IMR-90 (cell line): Measurements from ENCODE around the gene CDC25A. TPM values are rescaled to one million over a fixed set of nuclear protein-coding genes. Genes with fewer than 3 reads are reported as not detected.
A peak's percentile ranks its signal among the peaks of the same experiment; 100 is the strongest.

Experiments
- ATAC-seq: fragments of 200-7000 bp; cut with Tn5 transposase; 2 replicates; pipeline ENCODE4 v1.9.1; 2020; ENCODE audit warnings: low read depth, mild to moderate bottlenecking, moderate library complexity
- BruUV-seq: library from RNA; stranded (reverse); fragments of 400-500 nt; replicated peaks from 2 replicates; lab custom pipeline; 2021; lab: Mats Ljungman, UMichigan
- CTCF ChIA-PET: fragments of 300-600 bp; formaldehyde crosslinking; extraction: SDS; loops from one replicate; lab custom pipeline; 2021; ENCODE audit warnings: antibody characterized with exemption; lab: Yijun Ruan, JAX
- POLR2A ChIA-PET: fragments of 300-600 bp; sonication (Branson Sonifier 250); formaldehyde crosslinking; loops from one replicate; lab custom pipeline; 2022; ENCODE audit warnings: antibody characterized with exemption; ENCODE audit not compliant: unreplicated experiment; lab: Charles Lee
- DNase-seq: peaks from one replicate; pipeline ENCODE4 v3.0.0; 2013
- H2AFZ ChIP-seq: replicated peaks from 2 replicates; pipeline ENCODE3; 2013; ENCODE audit warnings: low read length, mild to moderate bottlenecking; ENCODE audit not compliant: poor library complexity
- H2AK5ac ChIP-seq: 2 replicates; pipeline ENCODE4 v1.6.1; 2013; ENCODE audit warnings: low read depth, low read length, inconsistent platforms
- H2AK9ac ChIP-seq: replicated peaks from 2 replicates; pipeline ENCODE3; 2013; ENCODE audit warnings: mild to moderate bottlenecking, low read depth, low read length, moderate library complexity; ENCODE audit not compliant: poor library complexity
- H2BK120ac ChIP-seq: 2 replicates; pipeline ENCODE4 v1.6.1; 2013; ENCODE audit warnings: low read depth, low read length, inconsistent platforms
- H2BK15ac ChIP-seq: 3 replicates; pipeline ENCODE4 v1.6.1; 2013; ENCODE audit warnings: low read depth, low read length, inconsistent platforms
- H2BK20ac ChIP-seq: 2 replicates; pipeline ENCODE4 v1.6.1; 2013; ENCODE audit warnings: low read depth, mild to moderate bottlenecking, inconsistent platforms, low read length, moderate library complexity
- H2BK5ac ChIP-seq: 2 replicates; pipeline ENCODE4 v1.6.1; 2013; ENCODE audit warnings: mild to moderate bottlenecking, low read depth, low read length, inconsistent platforms; ENCODE audit not compliant: poor library complexity, severe bottlenecking
- H3K14ac ChIP-seq: replicated peaks from 2 replicates; pipeline ENCODE4 v1.6.1; 2013; ENCODE audit warnings: low read depth, low read length, inconsistent platforms
- H3K18ac ChIP-seq: 2 replicates; pipeline ENCODE4 v1.6.1; 2013; ENCODE audit warnings: low read depth, low read length, control low read depth
- H3K23ac ChIP-seq: 2 replicates; pipeline ENCODE4 v1.6.1; 2013; ENCODE audit warnings: low read depth, low read length, inconsistent platforms
- H3K27ac ChIP-seq: 2 replicates; pipeline ENCODE4 v1.5.1; 2013; ENCODE audit warnings: mild to moderate bottlenecking, control low read depth, low read length; ENCODE audit not compliant: insufficient read depth
- H3K27me3 ChIP-seq: 2 replicates; pipeline ENCODE4 v1.6.1; 2013; ENCODE audit warnings: low read length; ENCODE audit not compliant: control insufficient read depth, insufficient read depth
- H3K36me3 ChIP-seq: 2 replicates; pipeline ENCODE4 v1.6.1; 2013; ENCODE audit warnings: low read length, mixed read lengths; ENCODE audit not compliant: control insufficient read depth, insufficient read depth
- H3K4ac ChIP-seq: 2 replicates; pipeline ENCODE4 v1.6.1; 2013; ENCODE audit warnings: low read depth, low read length, inconsistent platforms
- H3K4me1 ChIP-seq: 2 replicates; pipeline ENCODE4 v1.6.1; 2013; ENCODE audit warnings: low read length, mixed read lengths; ENCODE audit not compliant: control insufficient read depth, insufficient read depth
- H3K4me2 ChIP-seq: 2 replicates; pipeline ENCODE4 v1.6.1; 2013; ENCODE audit warnings: low read depth, mild to moderate bottlenecking, control low read depth, low read length, moderate library complexity
- H3K4me3 ChIP-seq: 2 replicates; pipeline ENCODE4 v1.5.1; 2013; ENCODE audit warnings: low read depth, mild to moderate bottlenecking, control low read depth, low read length, moderate library complexity; ENCODE audit not compliant: insufficient read depth
- H3K56ac ChIP-seq: 2 replicates; pipeline ENCODE4 v1.6.1; 2013; ENCODE audit warnings: low read length, inconsistent platforms; ENCODE audit not compliant: insufficient read depth; ENCODE audit errors: extremely low read depth
- H3K79me1 ChIP-seq, 2 experiments: 2 replicates each; pipeline ENCODE4 v1.6.1; 2013; ENCODE audit warnings: low read length in 2 of 2, inconsistent platforms in 1 of 2, low read depth in 1 of 2
- H3K9ac ChIP-seq: 2 replicates; pipeline ENCODE4 v1.6.1; 2013; ENCODE audit warnings: low read depth, low read length, control low read depth
- H3K9me1 ChIP-seq: 2 replicates; pipeline ENCODE4 v1.6.1; 2013; ENCODE audit warnings: low read length, inconsistent platforms; ENCODE audit not compliant: insufficient read depth
- H3K9me3 ChIP-seq: 2 replicates; pipeline ENCODE4 v1.6.1; 2013; ENCODE audit warnings: low read length; ENCODE audit not compliant: control insufficient read depth, insufficient read depth
- H4K20me1 ChIP-seq: 2 replicates; pipeline ENCODE4 v1.6.1; 2013; ENCODE audit warnings: low read length, inconsistent platforms; ENCODE audit not compliant: insufficient read depth
- H4K5ac ChIP-seq: 2 replicates; pipeline ENCODE4 v1.6.1; 2013; ENCODE audit warnings: mild to moderate bottlenecking, low read depth, low read length, control low read depth
- H4K8ac ChIP-seq, 2 experiments: 2 replicates each; pipeline ENCODE4 v1.6.1; 2013; ENCODE audit warnings: low read depth in 2 of 2, low read length in 2 of 2, control low read depth in 1 of 2, inconsistent platforms in 1 of 2
- H4K91ac ChIP-seq: 2 replicates; pipeline ENCODE4 v1.6.1; 2013; ENCODE audit warnings: low read depth, low read length, inconsistent platforms; ENCODE audit not compliant: insufficient read depth
- CEBPB ChIP-seq: IDR thresholded peaks from 2 replicates; pipeline ENCODE4 v1.6.1; 2012; ENCODE audit warnings: low read depth, low read length, improper control_type of control experiment
- FOS ChIP-seq: fragments of 150-350 bp; IDR thresholded peaks from 2 replicates; pipeline ENCODE4 v1.6.1; 2016; ENCODE audit warnings: low read depth, low read length
- NFE2L2 ChIP-seq: fragments of 150-350 bp; IDR thresholded peaks from 2 replicates; pipeline ENCODE4 v1.6.1; 2016; ENCODE audit warnings: low read depth, mild to moderate bottlenecking, low read length
- POLR2A ChIP-seq: IDR thresholded peaks from 2 replicates; pipeline ENCODE4 v1.6.1; 2012; ENCODE audit warnings: mild to moderate bottlenecking, low read depth, low read length
- RCOR1 ChIP-seq: IDR thresholded peaks from 2 replicates; pipeline ENCODE4 v1.6.1; 2012; ENCODE audit warnings: mild to moderate bottlenecking, low read length, improper control_type of control experiment; ENCODE audit not compliant: insufficient replicate concordance
- SMC3 ChIP-seq: fragments of 150-350 bp; IDR thresholded peaks from 2 replicates; pipeline ENCODE4 v1.6.1; 2016; ENCODE audit warnings: low read depth, mild to moderate bottlenecking, antibody characterized with exemption, low read length, moderate library complexity
- WGBS, 2 experiments: methylation state at CpG; one replicate each; pipeline versions ENCODE4 v1.1.5 to v1.1.7; 2013; ENCODE audit warnings: missing lambda C conversion rate in 2 of 2; ENCODE audit not compliant: insufficient read length in 1 of 2; ENCODE audit errors: extremely low coverage in 2 of 2; 5-methylcytosine and 5-hydroxymethylcytosine counted together
- dilution Hi-C: fragments of 300-500 bp; cut with HindIII; formaldehyde crosslinking; loops from one replicate; pipeline ENCODE4 v1.14.3; 2018; ENCODE audit warnings: low sequenced_read_pairs; ENCODE audit not compliant: unreplicated experiment
- in situ Hi-C: fragments of 300-500 bp; cut with MboI; formaldehyde crosslinking; loops from 3 replicates; pipeline ENCODE4 v1.14.3; 2019; ENCODE audit warnings: low sequenced_read_pairs, inconsistent platforms, mixed read lengths
- intact Hi-C: fragments of 100-400 bp; cut with micrococcal nuclease; formaldehyde crosslinking; loops from 2 replicates; pipeline ENCODE4 v1.10.0; 2022
- polyA plus RNA-seq, 3 experiments: library from polyadenylated mRNA; depleted of rRNA; stranded (reverse); fragments of >200 nt; gene quantifications; 2 replicates each; pipeline ENCODE4 v1.2.3, GENCODE V29; 2012; ENCODE audit warnings: low replicate concordance in 1 of 3
- total RNA-seq: library from RNA; depleted of rRNA; stranded (reverse); fragments of >200 nt; gene quantifications from 2 replicates; pipeline ENCODE4 v1.2.3, GENCODE V29; 2012
- TF ChIP-seq, protein P1 (sequence below): fragments of 150-350 bp; IDR thresholded peaks from 2 replicates; pipeline ENCODE4 v1.6.1; 2016; ENCODE audit warnings: low read depth, mild to moderate bottlenecking, low read length, moderate library complexity, borderline replicate concordance
- TF ChIP-seq, protein P2 (sequence below): fragments of 150-350 bp; IDR thresholded peaks from 2 replicates; pipeline ENCODE4 v1.6.1; 2017; ENCODE audit warnings: mild to moderate bottlenecking, antibody characterized with exemption, low read length, low read depth
- TF ChIP-seq, protein P3 (sequence below): conservative IDR thresholded peaks from 2 replicates; pipeline ENCODE4 v1.5.1; 2012; ENCODE audit warnings: mild to moderate bottlenecking, low read depth, low read length, improper control_type of control experiment

The CDC25A gene
- total and polyA plus RNA-seq, 2 of the 4 experiments (the other 2 are of a cell fraction) = 4.2 to 10.6 TPM

- no peak overlapping the region for H3K14ac ChIP-seq
- in situ Hi-C loops (no loop called here), intact Hi-C loops (no loop called here)
These were observed 59.4 kb downstream of the CDC25A start for GRCh38 chr3:48128774-48129173.

More at GRCh38 chr3:48128774-48129173, 59.4 kb downstream of the CDC25A start:
- Histone ChIP-seq H4K5ac (no peak overlapping the region), H4K91ac (no peak overlapping the region), H2BK20ac (no peak overlapping the region), H3K27me3 (no peaks in the 10 kb centered on the region), H2BK120ac (no peak overlapping the region), H2AFZ (no peak overlapping the region), H3K9ac (no peak overlapping the region), H3K36me3 (no peaks in the 10 kb centered on the region), H4K20me1 (peaks cover 6% of the 10 kb centered on the region; the same call in 1 of the 2 replicates), H3K4me1 (peaks cover 16% of the 10 kb centered on the region), H2AK9ac (no peak overlapping the region), H2BK15ac (no peak overlapping the region), H3K4me3 (no peak overlapping the region), H3K9me1 (peaks cover 16% of the 10 kb centered on the region), H3K18ac (no peak overlapping the region), H3K56ac (no peak overlapping the region), H2AK5ac (0 out of 2 replicates have a peak overlapping the region, but pooled peaks have one; percentile 32), H2BK5ac (no peak overlapping the region), H3K23ac (no peak overlapping the region), H3K27ac (no peak overlapping the region), H3K4me2 (no peak overlapping the region), H3K4ac (no peak overlapping the region), H4K8ac (no peak overlapping the region), H3K9me3 (no peaks in the 10 kb centered on the region), H3K79me1 (peaks cover 0 to 7% of the 10 kb centered on the region in 2 experiments; a peak in 1 of 4 replicates)
- ChIA-PET POLR2A (no interaction called here), CTCF (interaction anchor here (1.5 kb wide), 1 partner anchor 29 kb away, joined by 4 read pairs; no protein-coding TSS in a partner anchor)
- WGBS, 2 experiments = no CpG with 5 or more reads among the region's 1 CpG
- TF ChIP-seq, protein P1, sequence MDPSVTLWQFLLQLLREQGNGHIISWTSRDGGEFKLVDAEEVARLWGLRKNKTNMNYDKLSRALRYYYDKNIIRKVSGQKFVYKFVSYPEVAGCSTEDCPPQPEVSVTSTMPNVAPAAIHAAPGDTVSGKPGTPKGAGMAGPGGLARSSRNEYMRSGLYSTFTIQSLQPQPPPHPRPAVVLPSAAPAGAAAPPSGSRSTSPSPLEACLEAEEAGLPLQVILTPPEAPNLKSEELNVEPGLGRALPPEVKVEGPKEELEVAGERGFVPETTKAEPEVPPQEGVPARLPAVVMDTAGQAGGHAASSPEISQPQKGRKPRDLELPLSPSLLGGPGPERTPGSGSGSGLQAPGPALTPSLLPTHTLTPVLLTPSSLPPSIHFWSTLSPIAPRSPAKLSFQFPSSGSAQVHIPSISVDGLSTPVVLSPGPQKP = no peak
- TF ChIP-seq SMC3 = no peak
- TF ChIP-seq POLR2A = no peak
- TF ChIP-seq CEBPB = no peak
- TF ChIP-seq, protein P2, sequence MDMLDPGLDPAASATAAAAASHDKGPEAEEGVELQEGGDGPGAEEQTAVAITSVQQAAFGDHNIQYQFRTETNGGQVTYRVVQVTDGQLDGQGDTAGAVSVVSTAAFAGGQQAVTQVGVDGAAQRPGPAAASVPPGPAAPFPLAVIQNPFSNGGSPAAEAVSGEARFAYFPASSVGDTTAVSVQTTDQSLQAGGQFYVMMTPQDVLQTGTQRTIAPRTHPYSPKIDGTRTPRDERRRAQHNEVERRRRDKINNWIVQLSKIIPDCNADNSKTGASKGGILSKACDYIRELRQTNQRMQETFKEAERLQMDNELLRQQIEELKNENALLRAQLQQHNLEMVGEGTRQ = no peak
- no peak for TF ChIP-seq FOS
- TF ChIP-seq, protein P3, sequence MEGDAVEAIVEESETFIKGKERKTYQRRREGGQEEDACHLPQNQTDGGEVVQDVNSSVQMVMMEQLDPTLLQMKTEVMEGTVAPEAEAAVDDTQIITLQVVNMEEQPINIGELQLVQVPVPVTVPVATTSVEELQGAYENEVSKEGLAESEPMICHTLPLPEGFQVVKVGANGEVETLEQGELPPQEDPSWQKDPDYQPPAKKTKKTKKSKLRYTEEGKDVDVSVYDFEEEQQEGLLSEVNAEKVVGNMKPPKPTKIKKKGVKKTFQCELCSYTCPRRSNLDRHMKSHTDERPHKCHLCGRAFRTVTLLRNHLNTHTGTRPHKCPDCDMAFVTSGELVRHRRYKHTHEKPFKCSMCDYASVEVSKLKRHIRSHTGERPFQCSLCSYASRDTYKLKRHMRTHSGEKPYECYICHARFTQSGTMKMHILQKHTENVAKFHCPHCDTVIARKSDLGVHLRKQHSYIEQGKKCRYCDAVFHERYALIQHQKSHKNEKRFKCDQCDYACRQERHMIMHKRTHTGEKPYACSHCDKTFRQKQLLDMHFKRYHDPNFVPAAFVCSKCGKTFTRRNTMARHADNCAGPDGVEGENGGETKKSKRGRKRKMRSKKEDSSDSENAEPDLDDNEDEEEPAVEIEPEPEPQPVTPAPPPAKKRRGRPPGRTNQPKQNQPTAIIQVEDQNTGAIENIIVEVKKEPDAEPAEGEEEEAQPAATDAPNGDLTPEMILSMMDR = no peak
- no peak for TF ChIP-seq NFE2L2
- no peak for TF ChIP-seq RCOR1
- ATAC-seq (no peak), DNase-seq (no peak)
- BruUV-seq = no TSS peak
- dilution Hi-C loops = no loop called here
